Endodermal cell (in vitro differentiated cells): ENCODE results near the gene SLC25A21. TPM values are rescaled to one million over a fixed set of nuclear protein-coding genes. Genes with fewer than 3 reads are reported as not detected.

Experiments used
- DNase-seq: peaks from one replicate; pipeline ENCODE4 v3.0.0-alpha.2; 2017
- H3K27ac ChIP-seq: 2 replicates; pipeline ENCODE4 v1.5.1; 2013; ENCODE audit warnings: mild to moderate bottlenecking, low read depth, low read length, moderate library complexity
- H3K27me3 ChIP-seq: 2 replicates; pipeline ENCODE4 v1.6.1; 2013; ENCODE audit warnings: mild to moderate bottlenecking, low read length, moderate library complexity; ENCODE audit not compliant: insufficient read depth, control insufficient read depth, poor library complexity, severe bottlenecking
- H3K36me3 ChIP-seq: 2 replicates; pipeline ENCODE4 v1.7.0; 2013; ENCODE audit warnings: mild to moderate bottlenecking, low read length, moderate library complexity; ENCODE audit not compliant: control insufficient read depth, insufficient read depth
- H3K4me1 ChIP-seq: one replicate; pipeline ENCODE4 v1.7.0; 2013; ENCODE audit warnings: low read length; ENCODE audit not compliant: control insufficient read depth, insufficient read depth
- H3K4me3 ChIP-seq: 2 replicates; pipeline ENCODE4 v1.5.1; 2013; ENCODE audit warnings: mild to moderate bottlenecking, low read length, moderate library complexity
- H3K9ac ChIP-seq: 2 replicates; pipeline ENCODE4 v1.6.1; 2013; ENCODE audit warnings: mild to moderate bottlenecking, low read length, moderate library complexity; ENCODE audit not compliant: poor library complexity, severe bottlenecking; ENCODE audit errors: extremely low read depth
- H3K9me3 ChIP-seq: 2 replicates; pipeline ENCODE4 v1.6.1; 2013; ENCODE audit warnings: mild to moderate bottlenecking, low read length, moderate library complexity; ENCODE audit not compliant: control insufficient read depth
- H3K27ac Mint-ChIP-seq: 2 replicates; pipeline ENCODE4 v1.8.0; 2020; ENCODE audit warnings: mixed read lengths
- H3K27me3 Mint-ChIP-seq: 2 replicates; pipeline ENCODE4 v1.8.0; 2021; ENCODE audit warnings: mild to moderate bottlenecking, mixed read lengths; ENCODE audit not compliant: insufficient read depth
- H3K36me3 Mint-ChIP-seq: 2 replicates; pipeline ENCODE4 v1.8.0; 2020; ENCODE audit warnings: low read depth, mixed read lengths
- H3K4me1 Mint-ChIP-seq: 2 replicates; pipeline ENCODE4 v1.8.0; 2020; ENCODE audit warnings: mixed read lengths
- H3K4me3 Mint-ChIP-seq: 2 replicates; pipeline ENCODE4 v1.8.0; 2020; ENCODE audit warnings: mild to moderate bottlenecking, moderate library complexity, mixed read lengths
- H3K9me3 Mint-ChIP-seq: 2 replicates; pipeline ENCODE4 v1.8.0; 2020; ENCODE audit warnings: mild to moderate bottlenecking, mixed read lengths
- WGBS, 2 experiments: methylation state at CpG; one replicate each; pipeline versions ENCODE4 v1.1.5 to v1.1.7; 2013; ENCODE audit warnings: missing lambda C conversion rate in 2 of 2, mixed read lengths in 1 of 2; ENCODE audit not compliant: insufficient coverage in 1 of 2, insufficient read length in 1 of 2; 5-methylcytosine and 5-hydroxymethylcytosine counted together
- total RNA-seq, 2 donors: library from RNA; stranded (reverse); fragmentation: NEBNext Ultra II Directional in 1 of 2; extraction: Animal tissue kit (Norgen Biotek cat#: 25700) in 1 of 2; gene quantifications; 2 replicates in 1 of 2; 3 replicates in 1 of 2; pipeline ENCODE4 v1.2.1, GENCODE V29; 2021
- TF ChIP-seq, protein P1 (sequence below): fragments of 200-600 bp; sonication (generic); conservative IDR thresholded peaks from 2 replicates; pipeline ENCODE4 v1.5.0; 2021; ENCODE audit warnings: antibody characterized with exemption, mild to moderate bottlenecking

SLC25A21 gene
- total RNA-seq, 2 donors from 2014 or later = 1.9 TPM

- no peaks in the 10 kb centered on the region for H3K9me3 Mint-ChIP-seq
- H3K4me3 Mint-ChIP-seq = no peak overlapping the region
- DNase-seq = no peak
- peaks cover 17% of the 10 kb centered on the region for H3K4me1 ChIP-seq
- no peak overlapping the region for H3K27ac Mint-ChIP-seq
- H3K4me3 ChIP-seq = no peak overlapping the region
- H3K27me3 ChIP-seq = no peaks in the 10 kb centered on the region
- H3K27me3 Mint-ChIP-seq = no peaks in the 10 kb centered on the region
- H3K4me1 Mint-ChIP-seq = peaks cover 43% of the 10 kb centered on the region
- no peak overlapping the region for H3K9ac ChIP-seq
- H3K27ac ChIP-seq = no peak overlapping the region
- TF ChIP-seq, protein P1, sequence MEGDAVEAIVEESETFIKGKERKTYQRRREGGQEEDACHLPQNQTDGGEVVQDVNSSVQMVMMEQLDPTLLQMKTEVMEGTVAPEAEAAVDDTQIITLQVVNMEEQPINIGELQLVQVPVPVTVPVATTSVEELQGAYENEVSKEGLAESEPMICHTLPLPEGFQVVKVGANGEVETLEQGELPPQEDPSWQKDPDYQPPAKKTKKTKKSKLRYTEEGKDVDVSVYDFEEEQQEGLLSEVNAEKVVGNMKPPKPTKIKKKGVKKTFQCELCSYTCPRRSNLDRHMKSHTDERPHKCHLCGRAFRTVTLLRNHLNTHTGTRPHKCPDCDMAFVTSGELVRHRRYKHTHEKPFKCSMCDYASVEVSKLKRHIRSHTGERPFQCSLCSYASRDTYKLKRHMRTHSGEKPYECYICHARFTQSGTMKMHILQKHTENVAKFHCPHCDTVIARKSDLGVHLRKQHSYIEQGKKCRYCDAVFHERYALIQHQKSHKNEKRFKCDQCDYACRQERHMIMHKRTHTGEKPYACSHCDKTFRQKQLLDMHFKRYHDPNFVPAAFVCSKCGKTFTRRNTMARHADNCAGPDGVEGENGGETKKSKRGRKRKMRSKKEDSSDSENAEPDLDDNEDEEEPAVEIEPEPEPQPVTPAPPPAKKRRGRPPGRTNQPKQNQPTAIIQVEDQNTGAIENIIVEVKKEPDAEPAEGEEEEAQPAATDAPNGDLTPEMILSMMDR = no peak
- WGBS, 2 experiments = 92 to 96% methylated on average over 3 to 4 of the region's 4 CpGs
- H3K36me3 ChIP-seq = no peaks in the 10 kb centered on the region
- no peaks in the 10 kb centered on the region for H3K36me3 Mint-ChIP-seq
- no peaks in the 10 kb centered on the region for H3K9me3 ChIP-seq
These were observed 125.2 kb downstream of the SLC25A21 start for GRCh38 chr14:37047226-37047625.

DNA sequence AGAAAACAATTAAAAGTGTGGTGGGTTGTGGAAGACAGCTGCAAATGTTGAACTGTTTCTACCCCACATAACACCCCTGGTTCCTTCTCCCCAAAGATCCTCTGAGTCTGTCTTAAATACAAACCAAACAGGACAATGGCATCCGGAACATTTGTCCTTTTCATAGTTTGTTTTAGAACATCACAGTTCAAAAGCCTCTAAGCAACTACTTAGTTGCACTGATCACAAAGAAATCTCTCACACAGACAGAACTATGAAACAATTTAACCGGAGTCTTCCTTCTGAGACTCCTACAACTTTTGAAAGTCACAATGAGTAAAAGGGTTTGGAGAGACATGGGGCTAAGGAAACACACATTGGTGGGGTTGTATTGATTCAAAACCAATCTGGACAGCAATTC, 125.6 kb downstream of the SLC25A21 start:
- Mint-ChIP-seq H3K4me3 (no peak overlapping the region), H3K9me3 (no peaks in the 10 kb centered on the region), H3K4me1 (peaks cover 43% of the 10 kb centered on the region), H3K36me3 (no peaks in the 10 kb centered on the region), H3K27ac (no peak overlapping the region), H3K27me3 (no peaks in the 10 kb centered on the region)
- no peak overlapping the region for H3K4me3 ChIP-seq
- no peak overlapping the region for H3K9ac ChIP-seq
- TF ChIP-seq, protein P1 = no peak
- WGBS, 2 experiments = 89 to 100% methylated on average over 1 to 2 of the region's 2 CpGs
- no peak overlapping the region for H3K27ac ChIP-seq
- no peaks in the 10 kb centered on the region for H3K9me3 ChIP-seq
- H3K27me3 ChIP-seq = no peaks in the 10 kb centered on the region
- DNase-seq = no peak
- H3K4me1 ChIP-seq = peaks cover 17% of the 10 kb centered on the region
- H3K36me3 ChIP-seq = no peaks in the 10 kb centered on the region

DNA sequence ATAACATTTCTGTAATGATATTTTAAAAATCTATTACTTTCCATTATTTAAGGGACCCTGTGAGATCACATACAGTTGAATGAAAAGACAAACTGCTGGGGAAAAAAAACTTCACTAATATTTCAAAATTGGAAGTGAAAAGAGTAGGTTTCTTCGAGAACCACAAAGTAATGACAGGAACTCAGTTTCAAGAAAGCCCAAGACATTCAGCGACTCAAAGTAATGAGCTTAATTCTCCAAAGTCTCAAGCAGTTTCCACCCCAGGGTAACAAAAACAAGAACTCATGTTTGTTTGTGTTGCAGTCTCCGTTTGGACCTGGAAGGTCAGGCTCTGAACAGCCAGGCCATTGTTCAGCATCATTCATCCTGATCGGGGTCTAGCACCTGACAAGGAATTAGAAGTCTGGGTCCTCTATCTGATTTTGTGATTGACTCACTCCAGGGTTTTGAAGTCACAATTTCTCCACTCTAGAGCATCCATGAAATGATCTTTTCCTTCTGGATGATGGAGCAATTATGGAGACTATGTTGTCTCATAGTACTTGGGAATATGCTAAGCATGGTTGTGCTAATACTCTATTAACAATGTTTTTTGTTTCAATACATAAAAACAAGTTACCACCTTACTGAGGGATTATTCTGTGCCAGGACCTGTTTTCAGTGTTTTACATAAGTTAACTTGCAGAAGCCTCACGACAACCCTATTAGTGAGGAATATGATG, 126.9 kb downstream of the SLC25A21 start:
- DNase-seq = no peak
- no peaks in the 10 kb centered on the region for H3K9me3 ChIP-seq
- H3K4me1 Mint-ChIP-seq = peaks cover 43% of the 10 kb centered on the region
- no peaks in the 10 kb centered on the region for H3K27me3 ChIP-seq
- no peak overlapping the region for H3K9ac ChIP-seq
- peaks cover 17% of the 10 kb centered on the region for H3K4me1 ChIP-seq
- no peaks in the 10 kb centered on the region for H3K27me3 Mint-ChIP-seq
- H3K27ac ChIP-seq = no peak overlapping the region
- TF ChIP-seq, protein P1 = no peak
- H3K36me3 Mint-ChIP-seq = no peaks in the 10 kb centered on the region
- no peak overlapping the region for H3K27ac Mint-ChIP-seq
- no peaks in the 10 kb centered on the region for H3K9me3 Mint-ChIP-seq
- H3K4me3 ChIP-seq = peak overlapping the region; percentile 59
- no peak overlapping the region for H3K4me3 Mint-ChIP-seq
- WGBS, 2 experiments = 77 to 93% methylated on average over 3 to 5 of the region's 5 CpGs
- H3K36me3 ChIP-seq = no peaks in the 10 kb centered on the region
